GM19099 (cell line): ENCODE measurements around the gene CHPF.

Source experiments
- POLR2A ChIP-seq: IDR thresholded peaks from 3 replicates; pipeline ENCODE4 v1.6.1; 2011; ENCODE audit warnings: low read depth; ENCODE audit not compliant: insufficient read length; ENCODE audit errors: extremely low read depth

Gene CHPF

GRCh38 chr2:219521066-219521880 is 22.3 kb downstream of the CHPF start:
- TF ChIP-seq POLR2A, result no peak

- no peak for TF ChIP-seq POLR2A
Observed at GRCh38 chr2:219520079-219520478, 23.5 kb downstream of the CHPF start.

- no peak for TF ChIP-seq POLR2A
Observed at GRCh38 chr2:219519526-219519916, 24.1 kb downstream of the CHPF start.

GRCh38 chr2:219517954-219518778 is 25.4 kb downstream of the CHPF start:
- TF ChIP-seq POLR2A, result no peak

- no peak for TF ChIP-seq POLR2A
Observed at GRCh38 chr2:219516888-219517287, 26.7 kb downstream of the CHPF start.

GRCh38 chr2:219515874-219516629 is 27.6 kb downstream of the CHPF start:
- TF ChIP-seq POLR2A, result no peak

GRCh38 chr2:219514836-219515235 is 28.8 kb downstream of the CHPF start:
- no peak for TF ChIP-seq POLR2A

GRCh38 chr2:219514196-219514761 is 29.3 kb downstream of the CHPF start, which contains the start of gene ASIC4:
Gene ASIC4 (plus strand): TSS chr2:219514482. CDS start chr2:219514725, 243 bp downstream.
- no peak for TF ChIP-seq POLR2A

GRCh38 chr2:219513787-219514186 is 29.8 kb downstream of the CHPF start:
- no peak for TF ChIP-seq POLR2A

GRCh38 chr2:219512524-219513216 is 30.9 kb downstream of the CHPF start:
- no peak for TF ChIP-seq POLR2A

- TF ChIP-seq POLR2A, result no peak
Observed at GRCh38 chr2:219511547-219512325, 31.9 kb downstream of the CHPF start.

- no peak for TF ChIP-seq POLR2A
Observed at GRCh38 chr2:219510512-219511135, 33.0 kb downstream of the CHPF start.
